Osteocyte (in vitro differentiated cells): ENCODE measurements around the gene BCAS2. TPM values are rescaled to one million over a fixed set of nuclear protein-coding genes. Genes with fewer than 3 reads are reported as not detected.

Experiments
- DNase-seq: peaks from one replicate; pipeline ENCODE4 v3.0.0; 2021; ENCODE audit warnings: mixed read lengths; ENCODE audit not compliant: unreplicated experiment; ENCODE audit errors: extremely low spot score
- H3K27ac Mint-ChIP-seq: one replicate; pipeline ENCODE4 v1.8.0; 2021; ENCODE audit warnings: mild to moderate bottlenecking, mixed read lengths; ENCODE audit not compliant: unreplicated experiment
- H3K27me3 Mint-ChIP-seq: one replicate; pipeline ENCODE4 v1.8.0; 2021; ENCODE audit warnings: mixed read lengths; ENCODE audit not compliant: unreplicated experiment
- H3K36me3 Mint-ChIP-seq: one replicate; pipeline ENCODE4 v1.8.0; 2021; ENCODE audit warnings: mixed read lengths; ENCODE audit not compliant: unreplicated experiment
- H3K4me1 Mint-ChIP-seq: one replicate; pipeline ENCODE4 v1.8.0; 2021; ENCODE audit warnings: mixed read lengths; ENCODE audit not compliant: unreplicated experiment
- H3K4me3 Mint-ChIP-seq: one replicate; pipeline ENCODE4 v1.8.0; 2021; ENCODE audit warnings: mild to moderate bottlenecking, moderate library complexity, mixed read lengths; ENCODE audit not compliant: unreplicated experiment
- H3K9me3 Mint-ChIP-seq: one replicate; pipeline ENCODE4 v1.8.0; 2021; ENCODE audit warnings: mixed read lengths; ENCODE audit not compliant: unreplicated experiment
- CTCF ChIP-seq: fragments of 200-600 bp; sonication (generic); IDR thresholded peaks from 2 replicates; pipeline ENCODE4 v1.5.0; 2021; ENCODE audit warnings: antibody characterized with exemption, mild to moderate bottlenecking, moderate library complexity
- total RNA-seq: library from RNA; stranded (reverse); gene quantifications from 2 replicates; pipeline ENCODE4 v1.2.1, GENCODE V29; 2021

BCAS2 gene
- total RNA-seq, 1 donor from 2014 or later, result 39.3 TPM

- H3K9me3 Mint-ChIP-seq, result no peaks in the 10 kb centered on the region
- no peak for DNase-seq
- H3K27me3 Mint-ChIP-seq, result no peaks in the 10 kb centered on the region
- no peak overlapping the region for H3K27ac Mint-ChIP-seq
- no peak overlapping the region for H3K4me3 Mint-ChIP-seq
- H3K36me3 Mint-ChIP-seq, result peaks cover 14% of the 10 kb centered on the region
- no peaks in the 10 kb centered on the region for H3K4me1 Mint-ChIP-seq
- no peak for TF ChIP-seq CTCF
Observed at GRCh38 chr1:114561333-114561732, 20.1 kb downstream of the BCAS2 start.

GRCh38 chr1:114559356-114559755 lies 22.1 kb downstream of the BCAS2 start:
- no peaks in the 10 kb centered on the region for H3K36me3 Mint-ChIP-seq
- H3K4me3 Mint-ChIP-seq, result no peak overlapping the region
- DNase-seq, result no peak
- no peaks in the 10 kb centered on the region for H3K27me3 Mint-ChIP-seq
- H3K27ac Mint-ChIP-seq, result no peak overlapping the region
- no peaks in the 10 kb centered on the region for H3K4me1 Mint-ChIP-seq
- H3K9me3 Mint-ChIP-seq, result no peaks in the 10 kb centered on the region
- no peak for TF ChIP-seq CTCF

- Mint-ChIP-seq H3K4me3 (no peak overlapping the region), H3K27me3 (no peaks in the 10 kb centered on the region), H3K36me3 (no peaks in the 10 kb centered on the region), H3K27ac (no peak overlapping the region), H3K9me3 (no peaks in the 10 kb centered on the region), H3K4me1 (no peaks in the 10 kb centered on the region)
- no peak for DNase-seq
- TF ChIP-seq CTCF, result peak; percentile 33
Observed at GRCh38 chr1:114558544-114558943, 22.9 kb downstream of the BCAS2 start.

- peaks cover under 1% of the 10 kb centered on the region for H3K27me3 Mint-ChIP-seq
Observed at GRCh38 chr1:114554577-114554976, 26.8 kb downstream of the BCAS2 start.

GRCh38 chr1:114552106-114552639 lies 29.2 kb downstream of the BCAS2 start:
- Mint-ChIP-seq H3K4me1 (no peaks in the 10 kb centered on the region), H3K27ac (no peak overlapping the region), H3K36me3 (no peaks in the 10 kb centered on the region), H3K27me3 (peaks cover 4% of the 10 kb centered on the region), H3K4me3 (no peak overlapping the region), H3K9me3 (no peaks in the 10 kb centered on the region)
- no peak for DNase-seq
- no peak for TF ChIP-seq CTCF

More at GRCh38 chr1:114554577-114554976, 26.8 kb downstream of the BCAS2 start:
- no peaks in the 10 kb centered on the region for H3K4me1 Mint-ChIP-seq
- H3K27ac Mint-ChIP-seq, result no peak overlapping the region
- no peak for DNase-seq
- no peaks in the 10 kb centered on the region for H3K36me3 Mint-ChIP-seq
- H3K9me3 Mint-ChIP-seq, result no peaks in the 10 kb centered on the region
- TF ChIP-seq CTCF, result no peak
- H3K4me3 Mint-ChIP-seq, result no peak overlapping the region
